ENCODE data around the gene FMO5. TPM values are rescaled to one million over a fixed set of nuclear protein-coding genes. Genes with fewer than 3 reads are reported as not detected.
"Not testable (repeated sequence)": the region's sequence is repeated elsewhere in the genome, so short reads cannot be mapped to it uniquely, and the experiment has no call there.

The FMO5 gene
- total RNA-seq, 2 experiments from 2014 or later = 0.37 to 0.53 TPM

DNA sequence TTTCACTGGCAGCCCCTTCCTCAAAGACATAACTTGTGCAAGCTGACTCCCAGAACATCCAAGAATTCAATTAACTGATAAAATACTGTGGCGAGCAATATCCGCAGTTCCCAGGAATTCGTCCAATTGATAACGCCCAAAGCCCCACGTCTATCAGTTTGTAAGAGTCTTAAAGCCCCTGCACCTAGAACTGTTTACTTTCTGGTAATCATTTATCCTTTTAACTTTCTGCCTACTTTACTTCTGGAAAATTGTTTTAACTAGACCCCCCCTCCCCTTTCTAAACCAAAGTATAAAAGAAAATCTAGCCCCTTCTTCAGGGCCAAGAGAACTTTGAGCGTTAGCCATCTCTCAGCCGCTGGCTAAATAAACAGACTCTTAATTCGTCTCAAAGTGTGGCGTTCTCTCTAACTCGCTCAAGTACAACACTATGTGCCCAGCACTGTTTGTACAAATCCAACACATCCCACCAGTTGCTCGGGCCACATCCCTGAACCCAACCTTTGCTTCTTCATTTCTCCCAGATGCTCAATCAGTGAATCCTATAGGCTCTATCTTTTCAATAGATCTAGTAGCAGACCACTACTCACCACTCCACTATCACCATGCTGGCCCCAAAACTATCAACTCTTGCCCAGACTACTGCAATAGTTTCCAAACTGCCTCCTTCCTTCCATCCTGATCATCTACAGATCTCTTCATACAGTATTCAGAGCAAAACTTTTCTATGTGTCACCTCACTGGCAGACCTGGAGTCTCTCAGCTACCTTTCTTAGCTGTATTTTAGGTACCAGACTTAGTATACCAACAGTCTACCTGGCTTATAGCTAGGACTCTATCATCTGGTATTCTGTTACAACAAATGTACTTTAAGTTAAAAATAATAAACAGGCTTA is 14.0 kb upstream of the FMO5 start:
- Mint-ChIP-seq H3K4me3 (no peak overlapping the region), H3K27ac (no peak overlapping the region), H3K9me3 (ENCODE audit: low read depth) (no peaks in the 10 kb centered on the region), H3K4me1 (peaks cover 9% of the 10 kb centered on the region), H3K36me3 (ENCODE audit: low read depth) (peaks cover 6% of the 10 kb centered on the region), H3K27me3 (no peaks in the 10 kb centered on the region)
- CTCF ChIA-PET = interaction anchor here (0.5 to 1.4 kb wide), 3 partner anchors 14 to 34 kb away, joined by 3 to 8 read pairs (median 3); partner anchors contain the start of gene FMO5
- POLR2A ChIA-PET = no interaction called here
- intact Hi-C loops (cut with DNase I, micrococcal nuclease) = no loop called here
- ATAC-seq (no peak), DNase-seq (no peak)

DNA sequence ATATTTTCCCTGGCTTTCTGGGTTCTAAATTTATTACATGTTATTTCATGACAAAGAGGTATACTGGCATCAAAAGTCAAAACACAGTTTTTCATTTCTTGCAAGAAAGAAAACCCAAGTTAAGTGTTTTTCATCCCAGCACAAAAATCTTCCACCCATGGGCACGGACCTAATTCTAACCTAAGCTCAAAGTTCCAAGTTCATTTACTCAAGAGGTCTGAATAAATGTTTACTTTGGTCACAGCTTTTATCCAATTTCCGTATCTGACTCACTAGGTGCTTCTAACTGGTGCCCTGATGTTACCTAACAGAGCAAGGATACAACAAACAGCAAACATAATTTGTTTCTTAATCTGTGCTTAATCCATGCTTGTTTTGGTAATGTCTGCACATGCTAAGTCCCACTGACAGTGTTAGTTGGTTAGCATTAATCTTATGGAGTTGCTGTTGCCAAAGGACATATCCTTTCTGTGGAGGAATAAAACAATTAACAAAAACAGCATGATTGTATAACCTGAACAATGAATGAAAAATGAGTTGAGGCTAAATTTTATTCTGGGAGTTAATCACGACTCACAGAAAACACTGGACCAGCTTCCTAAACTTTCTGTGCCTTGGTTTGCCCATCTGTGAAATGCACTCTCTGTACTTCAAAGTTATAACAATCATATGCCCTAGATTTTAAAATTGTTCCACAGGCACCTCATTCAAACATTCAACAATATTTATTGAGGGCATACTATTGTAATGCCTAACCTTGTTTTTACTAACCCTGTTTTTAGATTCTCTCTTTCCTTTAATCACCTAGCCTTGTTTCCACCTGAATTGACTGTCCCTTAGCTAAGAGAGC is 13.1 kb upstream of the FMO5 start:
- POLR2A ChIA-PET = no interaction called here
- Mint-ChIP-seq H3K9me3 (ENCODE audit: low read depth) (no peaks in the 10 kb centered on the region), H3K4me1 (peaks cover 4% of the 10 kb centered on the region), H3K27ac (no peak overlapping the region), H3K4me3 (no peak overlapping the region), H3K36me3 (ENCODE audit: low read depth) (no peaks in the 10 kb centered on the region), H3K27me3 (no peaks in the 10 kb centered on the region)
- DNase-seq (no peak), ATAC-seq (no peak)
- CTCF ChIA-PET = interaction anchor here (0.7 to 1.4 kb wide), 2 partner anchors 13 to 115 kb away, joined by 4 to 8 read pairs; partner anchors contain the start of gene FMO5
- intact Hi-C loops (cut with DNase I, micrococcal nuclease) = no loop called here

DNA sequence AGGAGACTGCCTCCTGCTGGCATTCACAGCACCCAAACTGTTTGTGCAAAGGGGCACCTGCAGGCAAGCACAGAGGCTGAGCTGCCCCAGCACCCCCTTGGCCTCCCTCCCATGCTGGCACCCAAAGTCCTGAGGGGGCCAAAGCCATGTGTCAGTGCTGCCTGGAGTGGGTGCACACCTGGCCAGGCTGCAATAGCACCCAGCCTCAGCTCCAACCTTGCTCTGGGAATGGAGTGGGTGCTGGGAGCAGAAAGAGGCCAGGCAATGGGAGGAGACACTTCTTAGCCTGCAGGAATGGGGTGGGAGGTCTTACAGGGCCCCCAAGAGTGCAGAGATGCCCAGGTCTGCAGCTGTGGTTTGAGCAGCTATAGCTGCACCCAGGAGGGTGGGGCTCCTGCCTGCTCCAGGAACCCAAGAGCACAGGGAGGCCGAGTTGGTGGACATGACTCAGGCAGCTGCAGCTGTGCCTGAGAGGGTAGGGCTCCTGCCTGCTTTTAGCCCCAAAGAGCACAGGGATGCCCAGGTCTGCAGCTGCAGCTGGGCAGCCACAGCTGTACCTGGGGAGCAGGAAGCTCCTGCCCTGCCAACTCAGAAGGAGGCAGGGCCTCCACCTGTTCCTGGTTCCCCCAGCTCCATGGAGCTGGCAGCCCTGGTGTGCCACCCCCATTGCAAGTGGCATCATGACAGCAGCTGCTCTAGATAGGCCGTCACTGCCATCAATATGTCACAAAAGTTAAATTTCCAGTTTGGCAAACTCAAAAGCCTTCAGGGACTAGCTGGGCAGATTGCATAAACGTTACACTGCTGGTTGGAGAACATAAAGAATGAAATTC is 12.0 kb upstream of the FMO5 start:
- no peaks in the 10 kb centered on the region for H3K9me3 Mint-ChIP-seq (ENCODE audit: low read depth)
- DNase-seq (no peak), ATAC-seq (no peak)
- H3K4me3 Mint-ChIP-seq = no peak overlapping the region
- POLR2A ChIA-PET = no interaction called here
- no peaks in the 10 kb centered on the region for H3K27me3 Mint-ChIP-seq
- no peaks in the 10 kb centered on the region for H3K36me3 Mint-ChIP-seq (ENCODE audit: low read depth)
- H3K4me1 Mint-ChIP-seq = peaks cover 3% of the 10 kb centered on the region
- CTCF ChIA-PET = interaction anchor here (0.5 to 1.0 kb wide), 3 partner anchors 12 to 51 kb away, joined by 3 read pairs; partner anchors contain the start of gene FMO5
- intact Hi-C loops (cut with DNase I, micrococcal nuclease) = no loop called here
- H3K27ac Mint-ChIP-seq = no peak overlapping the region

DNA sequence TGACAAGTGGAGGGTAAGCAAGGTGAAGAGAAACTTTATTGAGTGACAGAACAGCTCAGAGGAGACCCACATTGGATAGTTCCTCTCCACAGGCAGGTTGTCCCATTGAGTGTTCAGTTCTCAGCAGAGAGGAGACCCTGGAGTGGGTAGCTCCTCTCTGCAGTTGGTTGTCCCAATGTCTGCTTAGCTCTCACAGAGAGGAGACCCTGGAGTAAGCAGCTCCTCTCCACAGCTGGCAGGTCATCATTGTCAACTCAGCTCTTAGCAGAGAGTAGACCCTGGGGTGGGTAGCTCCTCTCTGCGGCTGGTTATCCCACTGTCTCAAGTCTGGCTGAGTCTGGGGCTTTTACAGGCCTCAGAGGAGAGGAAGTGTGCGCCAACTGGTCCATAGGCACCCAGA is 11.3 kb upstream of the FMO5 start:
- no peak overlapping the region for H3K27ac Mint-ChIP-seq
- no peak overlapping the region for H3K4me3 Mint-ChIP-seq
- H3K27me3 Mint-ChIP-seq = no peaks in the 10 kb centered on the region
- H3K4me1 Mint-ChIP-seq = no peaks in the 10 kb centered on the region
- POLR2A ChIA-PET = no interaction called here
- no peak for DNase-seq
- no peaks in the 10 kb centered on the region for H3K36me3 Mint-ChIP-seq (ENCODE audit: low read depth)
- intact Hi-C loops (cut with DNase I, micrococcal nuclease) = no loop called here
- H3K9me3 Mint-ChIP-seq (ENCODE audit: low read depth) = no peaks in the 10 kb centered on the region
- no peak for ATAC-seq
- CTCF ChIA-PET = interaction anchor here (0.5 to 1.0 kb wide), 2 partner anchors 11 to 29 kb away, joined by 3 read pairs; partner anchors contain the start of gene FMO5

DNA sequence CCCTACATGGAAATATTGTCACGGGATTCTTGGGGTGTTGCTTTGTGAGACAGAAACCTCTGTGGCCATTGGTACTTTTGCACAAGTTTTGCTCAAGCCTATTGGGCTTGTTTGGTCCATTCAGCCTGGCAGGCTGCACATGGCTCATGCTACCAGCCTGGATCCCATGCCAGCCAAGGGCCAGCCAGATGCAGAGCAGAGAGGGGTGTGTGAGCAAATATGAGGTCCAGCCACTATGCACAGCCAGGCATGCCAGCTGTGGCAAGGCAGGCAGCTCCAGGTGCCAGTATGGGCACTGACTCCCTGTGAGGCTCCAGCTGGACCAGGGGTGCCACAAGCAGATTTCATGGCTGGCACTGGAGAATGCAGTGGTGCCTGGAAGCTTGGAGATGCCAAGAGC is 10.7 kb upstream of the FMO5 start:
- ChIA-PET CTCF (no interaction called here), POLR2A (no interaction called here)
- H3K27me3 Mint-ChIP-seq = no peaks in the 10 kb centered on the region
- no peak overlapping the region for H3K4me3 Mint-ChIP-seq
- no peaks in the 10 kb centered on the region for H3K36me3 Mint-ChIP-seq (ENCODE audit: low read depth)
- ATAC-seq (no peak), DNase-seq (no peak)
- H3K4me1 Mint-ChIP-seq = no peaks in the 10 kb centered on the region
- intact Hi-C loops (cut with DNase I, micrococcal nuclease) = no loop called here
- H3K9me3 Mint-ChIP-seq (ENCODE audit: low read depth) = no peaks in the 10 kb centered on the region
- H3K27ac Mint-ChIP-seq = no peak overlapping the region

DNA sequence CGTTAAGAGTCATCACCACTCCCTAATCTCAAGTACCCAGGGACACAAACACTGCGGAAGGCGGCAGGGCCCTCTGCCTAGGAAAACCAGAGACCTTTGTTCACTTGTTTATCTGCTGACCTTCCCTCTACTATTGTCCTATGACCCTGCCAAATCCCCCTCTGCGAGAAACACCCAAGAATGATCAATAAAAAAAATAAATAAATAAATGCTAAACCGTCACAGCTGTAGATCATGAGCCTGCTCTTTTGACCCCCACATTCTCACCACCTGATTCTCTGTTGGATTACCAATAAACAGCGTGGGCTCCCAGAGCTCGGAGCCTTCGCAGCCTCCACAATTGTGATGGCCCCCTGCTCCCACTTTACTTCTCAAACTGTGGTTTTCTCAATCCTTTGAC is 8.8 kb upstream of the FMO5 start:
- H3K36me3 Mint-ChIP-seq (ENCODE audit: low read depth); H3K9me3 Mint-ChIP-seq (ENCODE audit: low read depth); intact Hi-C loops (cut with DNase I, micrococcal nuclease); H3K4me3 Mint-ChIP-seq; DNase-seq; H3K27me3 Mint-ChIP-seq; H3K4me1 Mint-ChIP-seq; H3K27ac Mint-ChIP-seq; CTCF ChIA-PET; POLR2A ChIA-PET; ATAC-seq: not testable (repeated sequence)

DNA sequence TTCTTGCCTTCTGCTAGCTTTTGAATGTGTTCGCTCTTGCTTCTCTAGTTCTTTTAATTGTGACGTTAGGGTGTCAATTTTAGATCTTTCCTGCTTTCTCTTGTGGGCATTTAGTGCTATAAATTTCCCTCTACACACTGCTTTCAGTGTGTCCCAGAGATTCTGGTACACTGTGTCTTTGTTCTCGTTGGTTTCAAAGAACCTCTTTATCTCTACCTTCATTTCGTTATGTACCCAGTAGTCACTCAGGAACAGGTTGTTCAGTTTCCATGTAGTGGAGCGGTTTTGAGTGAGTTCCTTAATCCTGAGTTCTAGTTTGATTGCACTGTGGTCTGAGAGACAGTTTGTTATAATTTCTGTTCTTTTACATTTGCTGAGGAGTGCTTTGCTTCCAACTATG is 5.9 kb upstream of the FMO5 start:
- ATAC-seq; H3K36me3 Mint-ChIP-seq (ENCODE audit: low read depth); H3K27ac Mint-ChIP-seq; DNase-seq; H3K27me3 Mint-ChIP-seq; H3K4me1 Mint-ChIP-seq; POLR2A ChIA-PET; intact Hi-C loops (cut with DNase I, micrococcal nuclease); H3K4me3 Mint-ChIP-seq; H3K9me3 Mint-ChIP-seq (ENCODE audit: low read depth): not testable (repeated sequence)
- CTCF ChIA-PET = interaction anchor here (0.7 kb wide), 1 partner anchor 49 kb away, joined by 3 read pairs; no protein-coding TSS in a partner anchor

DNA sequence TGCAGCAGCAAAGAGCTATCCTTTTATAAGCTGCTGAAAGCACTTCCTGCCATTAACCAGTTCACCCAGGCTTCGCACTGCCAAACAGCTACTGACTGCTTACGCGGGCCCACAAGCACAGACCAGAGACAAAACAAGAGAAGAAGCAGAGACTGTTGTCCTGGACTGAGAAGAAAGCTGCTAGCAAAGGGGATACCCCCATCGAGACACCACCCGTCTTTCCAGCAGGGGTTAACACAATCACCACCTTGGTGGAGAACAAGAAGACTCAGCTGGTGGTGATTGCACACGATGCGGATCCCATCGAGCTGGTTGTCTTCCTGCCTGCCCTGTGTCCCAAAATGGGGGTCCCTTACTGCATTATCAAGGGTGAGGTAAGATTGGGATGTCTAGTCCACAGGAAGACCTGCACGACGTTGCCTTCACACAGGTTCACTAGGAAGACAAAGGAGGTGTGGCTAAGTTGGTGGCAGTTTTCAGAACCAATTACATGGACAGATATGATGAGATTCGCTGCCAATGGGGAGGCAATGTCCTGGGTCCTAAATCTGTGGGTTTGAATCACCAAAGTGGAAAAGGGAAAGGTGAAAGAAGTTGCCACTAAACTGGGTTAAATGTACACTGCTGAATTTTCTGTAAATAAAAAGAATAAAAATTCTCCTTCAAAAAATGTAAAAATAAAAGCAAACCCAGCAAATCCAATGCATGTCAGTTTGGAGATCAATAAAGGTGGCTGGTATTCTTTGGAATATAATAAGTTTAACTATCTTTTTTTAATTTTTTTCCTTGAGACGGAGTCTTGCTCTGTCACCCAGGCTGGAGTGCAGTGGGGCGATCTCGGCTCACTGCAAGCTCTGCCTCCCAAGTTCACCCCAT is 1.2 kb downstream of the FMO5 start:
- DNase-seq = no peak
- Mint-ChIP-seq H3K4me1 (peaks cover 17% of the 10 kb centered on the region), H3K9me3 (ENCODE audit: low read depth) (no peaks in the 10 kb centered on the region), H3K27ac (no peak overlapping the region), H3K36me3 (ENCODE audit: low read depth) (no peaks in the 10 kb centered on the region), H3K27me3 (no peaks in the 10 kb centered on the region), H3K4me3 (no peak overlapping the region)
- ChIA-PET CTCF (interaction anchor here (0.6 to 1.1 kb wide), 3 partner anchors 8 to 502 kb away, joined by 3 to 4 read pairs (median 3); no protein-coding TSS in a partner anchor), POLR2A (no interaction called here)
- no peak for ATAC-seq
- intact Hi-C loops (cut with DNase I, micrococcal nuclease) = no loop called here

DNA sequence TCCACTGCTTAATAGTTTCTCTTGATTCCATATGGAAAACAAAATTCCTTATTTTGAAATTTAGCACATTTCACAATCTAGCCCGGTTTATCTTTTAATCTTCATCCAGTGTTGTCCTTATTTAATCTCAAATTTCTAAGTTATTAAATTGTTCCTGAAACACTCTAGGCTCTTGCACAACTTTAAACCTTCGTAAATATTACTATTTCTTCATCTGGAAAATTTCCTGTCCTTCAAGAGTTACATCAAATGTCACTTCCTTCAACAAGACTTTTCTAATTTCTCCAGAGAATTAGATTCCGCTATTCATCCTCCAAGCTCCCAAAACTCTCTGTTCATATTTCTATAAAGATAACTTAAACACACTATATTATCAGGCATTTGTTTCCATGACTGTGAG is 6.5 kb downstream of the FMO5 start:
- Mint-ChIP-seq H3K27ac (no peak overlapping the region), H3K27me3 (no peaks in the 10 kb centered on the region), H3K4me3 (no peak overlapping the region), H3K4me1 (no peaks in the 10 kb centered on the region), H3K9me3 (ENCODE audit: low read depth) (no peaks in the 10 kb centered on the region), H3K36me3 (ENCODE audit: low read depth) (no peaks in the 10 kb centered on the region)
- intact Hi-C loops (cut with DNase I, micrococcal nuclease) = no loop called here
- ChIA-PET CTCF (no interaction called here), POLR2A (no interaction called here)
- no peak for DNase-seq
- ATAC-seq = no peak

DNA sequence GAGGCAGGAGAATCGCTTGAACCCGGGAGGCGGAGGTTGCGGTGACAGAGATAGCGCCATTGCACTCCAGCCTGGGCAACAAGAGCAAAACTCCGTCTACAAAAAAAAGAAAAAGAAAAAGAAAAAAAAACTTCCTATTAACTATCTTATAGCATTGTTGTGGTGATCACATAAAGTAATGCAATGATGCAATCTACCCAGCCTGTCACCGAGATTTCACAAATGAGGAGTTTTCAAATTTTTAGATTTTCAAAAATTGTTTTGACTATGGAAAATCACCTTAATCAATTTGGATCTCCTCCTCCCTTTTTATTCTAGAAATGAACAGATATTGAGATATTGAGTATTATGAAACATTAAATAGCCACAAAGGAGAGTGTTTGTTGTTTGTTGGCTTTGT is 8.0 kb downstream of the FMO5 start:
- H3K27ac Mint-ChIP-seq = no peak overlapping the region
- DNase-seq (no peak), ATAC-seq (no peak)
- no peaks in the 10 kb centered on the region for H3K27me3 Mint-ChIP-seq
- H3K9me3 Mint-ChIP-seq (ENCODE audit: low read depth) = no peaks in the 10 kb centered on the region
- CTCF ChIA-PET = no interaction called here
- no peaks in the 10 kb centered on the region for H3K4me1 Mint-ChIP-seq
- H3K4me3 Mint-ChIP-seq = no peak overlapping the region
- H3K36me3 Mint-ChIP-seq (ENCODE audit: low read depth) = no peaks in the 10 kb centered on the region
- intact Hi-C loops (cut with DNase I, micrococcal nuclease) = no loop called here
- POLR2A ChIA-PET = no interaction called here

Data from activated CD4-positive, alpha-beta T cell treated with anti-CD3 and anti-CD28 coated beads for 36 hours (primary cell).